ENCODE results near the gene UBE2L5. TPM values are rescaled to one million over a fixed set of nuclear protein-coding genes. Genes with fewer than 3 reads are reported as not detected.

UBE2L5 gene
- total and polyA plus RNA-seq, 2 of the 13 experiments (the other 11 are each of a cell fraction or from before 2014, with no cell fraction given), result 0.13 TPM; not detected in 1

GRCh38 chr13:30465593-30466357 is 43.5 kb downstream of the UBE2L5 start, which contains the start of gene HMGB1 (continued):
- TF ChIP-seq PRDM10 (CRISPR knock-in tag; IDR thresholded peaks at IDR 0.05; ENCODE audit: low read depth) (no peak), RFXAP (CRISPR knock-in tag; IDR thresholded peaks at IDR 0.05; ENCODE audit: borderline replicate concordance) (0 out of 2 replicates have a peak, but pooled peaks have one; percentile 74), HDAC1 (CRISPR knock-in tag; IDR thresholded peaks at IDR 0.05) (peak; percentile 99), NFKB2 (CRISPR knock-in tag; IDR thresholded peaks at IDR 0.05; ENCODE audit: borderline replicate concordance) (no peak), HIVEP1 (CRISPR knock-in tag; IDR thresholded peaks at IDR 0.05) (no peak), PHF5A (CRISPR knock-in tag; IDR thresholded peaks at IDR 0.05; ENCODE audit: low read depth, unreplicated experiment) (no peak), HINFP (CRISPR knock-in tag; IDR thresholded peaks at IDR 0.05; ENCODE audit: low read depth) (no peak), ZBTB38 (CRISPR knock-in tag; IDR thresholded peaks at IDR 0.05) (no peak), STAT5B (CRISPR knock-in tag; IDR thresholded peaks at IDR 0.05) (no peak), ZNF709 (CRISPR knock-in tag; IDR thresholded peaks at IDR 0.05) (no peak), SUZ12 (IDR thresholded peaks at IDR 0.05; ENCODE audit: low read depth, low read length) (no peak), ZNF776 (CRISPR knock-in tag; IDR thresholded peaks at IDR 0.05) (no peak; the same call in 1 of the 2 replicates), ZMAT5 (CRISPR knock-in tag; IDR thresholded peaks at IDR 0.05; ENCODE audit: borderline replicate concordance, low read depth) (no peak), ZBTB2 (CRISPR knock-in tag; IDR thresholded peaks at IDR 0.05; ENCODE audit: low read depth) (0 out of 2 replicates have a peak, but pooled peaks have one; percentile 5), RFX3 (CRISPR knock-in tag; IDR thresholded peaks at IDR 0.05) (no peak), ZNF687 (CRISPR knock-in tag; IDR thresholded peaks at IDR 0.05) (peak; percentile 77), HMG20A (CRISPR knock-in tag; IDR thresholded peaks at IDR 0.05; ENCODE audit: borderline replicate concordance) (no peak)

Data from HepG2 (cell line).